Measurements from ENCODE around the gene LRRC3B.

Gene LRRC3B

GRCh38 chr3:26713091-26713490, 90.5 kb downstream of the LRRC3B start:
- no peak for DNase-seq

GRCh38 chr3:26714485-26714884, 91.9 kb downstream of the LRRC3B start:
- no peak for DNase-seq

GRCh38 chr3:26715431-26715830, 92.9 kb downstream of the LRRC3B start:
- DNase-seq: no peak

GRCh38 chr3:26718315-26718714, 95.7 kb downstream of the LRRC3B start:
- DNase-seq: no peak

GRCh38 chr3:26719134-26719533, 96.6 kb downstream of the LRRC3B start:
- no peak for DNase-seq

GRCh38 chr3:26721047-26721446, 98.5 kb downstream of the LRRC3B start:
- no peak for DNase-seq

- DNase-seq: no peak
Observed at GRCh38 chr3:26731843-26732242, 109.3 kb downstream of the LRRC3B start.

- no peak for DNase-seq
Observed at GRCh38 chr3:26750263-26750662, 127.7 kb downstream of the LRRC3B start.

GRCh38 chr3:26752466-26752865, 129.9 kb downstream of the LRRC3B start:
- no peak for DNase-seq

- no peak for DNase-seq
Observed at GRCh38 chr3:26753095-26753494, 130.5 kb downstream of the LRRC3B start.

- no peak for DNase-seq
Observed at GRCh38 chr3:26757978-26758377, 135.4 kb downstream of the LRRC3B start.

Data from activated CD4-positive, alpha-beta T cell treated with anti-CD3 and anti-CD28 coated beads for 4 hours (primary cell).